ENCODE data around the gene CLDN12.

- TF ChIP-seq CTCF (IDR thresholded peaks at IDR 0.05) (no peak), POLR2A (IDR thresholded peaks at IDR 0.05) (no peak)
Observed at GRCh38 chr7:90425376-90425775, 22.1 kb downstream of the CLDN12 start.
